IMR-90 (cell line): Measurements from ENCODE around the gene HAAO. TPM values are rescaled to one million over a fixed set of nuclear protein-coding genes. Genes with fewer than 3 reads are reported as not detected.

Experiments
- ATAC-seq: fragments of 200-7000 bp; cut with Tn5 transposase; 2 replicates; pipeline ENCODE4 v1.9.1; 2020; ENCODE audit warnings: low read depth, mild to moderate bottlenecking, moderate library complexity
- BruUV-seq: library from RNA; stranded (reverse); fragments of 400-500 nt; replicated peaks from 2 replicates; lab custom pipeline; 2021; lab: Mats Ljungman, UMichigan
- CTCF ChIA-PET: fragments of 300-600 bp; formaldehyde crosslinking; extraction: SDS; loops from one replicate; lab custom pipeline; 2021; ENCODE audit warnings: antibody characterized with exemption; lab: Yijun Ruan, JAX
- POLR2A ChIA-PET: fragments of 300-600 bp; sonication (Branson Sonifier 250); formaldehyde crosslinking; loops from one replicate; lab custom pipeline; 2022; ENCODE audit warnings: antibody characterized with exemption; ENCODE audit not compliant: unreplicated experiment; lab: Charles Lee
- DNase-seq: peaks from one replicate; pipeline ENCODE4 v3.0.0; 2013
- H2AFZ ChIP-seq: replicated peaks from 2 replicates; pipeline ENCODE3; 2013; ENCODE audit warnings: low read length, mild to moderate bottlenecking; ENCODE audit not compliant: poor library complexity
- H2AK5ac ChIP-seq: 2 replicates; pipeline ENCODE4 v1.6.1; 2013; ENCODE audit warnings: low read depth, low read length, inconsistent platforms
- H2AK9ac ChIP-seq: replicated peaks from 2 replicates; pipeline ENCODE3; 2013; ENCODE audit warnings: mild to moderate bottlenecking, low read depth, low read length, moderate library complexity; ENCODE audit not compliant: poor library complexity
- H2BK120ac ChIP-seq: 2 replicates; pipeline ENCODE4 v1.6.1; 2013; ENCODE audit warnings: low read depth, low read length, inconsistent platforms
- H2BK15ac ChIP-seq: 3 replicates; pipeline ENCODE4 v1.6.1; 2013; ENCODE audit warnings: low read depth, low read length, inconsistent platforms
- H2BK20ac ChIP-seq: 2 replicates; pipeline ENCODE4 v1.6.1; 2013; ENCODE audit warnings: low read depth, mild to moderate bottlenecking, inconsistent platforms, low read length, moderate library complexity
- H2BK5ac ChIP-seq: 2 replicates; pipeline ENCODE4 v1.6.1; 2013; ENCODE audit warnings: mild to moderate bottlenecking, low read depth, low read length, inconsistent platforms; ENCODE audit not compliant: poor library complexity, severe bottlenecking
- H3K14ac ChIP-seq: replicated peaks from 2 replicates; pipeline ENCODE4 v1.6.1; 2013; ENCODE audit warnings: low read depth, low read length, inconsistent platforms
- H3K18ac ChIP-seq: 2 replicates; pipeline ENCODE4 v1.6.1; 2013; ENCODE audit warnings: low read depth, low read length, control low read depth
- H3K23ac ChIP-seq: 2 replicates; pipeline ENCODE4 v1.6.1; 2013; ENCODE audit warnings: low read depth, low read length, inconsistent platforms
- H3K27ac ChIP-seq: 2 replicates; pipeline ENCODE4 v1.5.1; 2013; ENCODE audit warnings: mild to moderate bottlenecking, control low read depth, low read length; ENCODE audit not compliant: insufficient read depth
- H3K27me3 ChIP-seq: 2 replicates; pipeline ENCODE4 v1.6.1; 2013; ENCODE audit warnings: low read length; ENCODE audit not compliant: control insufficient read depth, insufficient read depth
- H3K36me3 ChIP-seq: 2 replicates; pipeline ENCODE4 v1.6.1; 2013; ENCODE audit warnings: low read length, mixed read lengths; ENCODE audit not compliant: control insufficient read depth, insufficient read depth
- H3K4ac ChIP-seq: 2 replicates; pipeline ENCODE4 v1.6.1; 2013; ENCODE audit warnings: low read depth, low read length, inconsistent platforms
- H3K4me1 ChIP-seq: 2 replicates; pipeline ENCODE4 v1.6.1; 2013; ENCODE audit warnings: low read length, mixed read lengths; ENCODE audit not compliant: control insufficient read depth, insufficient read depth
- H3K4me2 ChIP-seq: 2 replicates; pipeline ENCODE4 v1.6.1; 2013; ENCODE audit warnings: low read depth, mild to moderate bottlenecking, control low read depth, low read length, moderate library complexity
- H3K4me3 ChIP-seq: 2 replicates; pipeline ENCODE4 v1.5.1; 2013; ENCODE audit warnings: low read depth, mild to moderate bottlenecking, control low read depth, low read length, moderate library complexity; ENCODE audit not compliant: insufficient read depth
- H3K56ac ChIP-seq: 2 replicates; pipeline ENCODE4 v1.6.1; 2013; ENCODE audit warnings: low read length, inconsistent platforms; ENCODE audit not compliant: insufficient read depth; ENCODE audit errors: extremely low read depth
- H3K79me1 ChIP-seq, 2 experiments: 2 replicates each; pipeline ENCODE4 v1.6.1; 2013; ENCODE audit warnings: low read length in 2 of 2, inconsistent platforms in 1 of 2, low read depth in 1 of 2
- H3K9ac ChIP-seq: 2 replicates; pipeline ENCODE4 v1.6.1; 2013; ENCODE audit warnings: low read depth, low read length, control low read depth
- H3K9me1 ChIP-seq: 2 replicates; pipeline ENCODE4 v1.6.1; 2013; ENCODE audit warnings: low read length, inconsistent platforms; ENCODE audit not compliant: insufficient read depth
- H3K9me3 ChIP-seq: 2 replicates; pipeline ENCODE4 v1.6.1; 2013; ENCODE audit warnings: low read length; ENCODE audit not compliant: control insufficient read depth, insufficient read depth
- H4K20me1 ChIP-seq: 2 replicates; pipeline ENCODE4 v1.6.1; 2013; ENCODE audit warnings: low read length, inconsistent platforms; ENCODE audit not compliant: insufficient read depth
- H4K5ac ChIP-seq: 2 replicates; pipeline ENCODE4 v1.6.1; 2013; ENCODE audit warnings: mild to moderate bottlenecking, low read depth, low read length, control low read depth
- H4K8ac ChIP-seq, 2 experiments: 2 replicates each; pipeline ENCODE4 v1.6.1; 2013; ENCODE audit warnings: low read depth in 2 of 2, low read length in 2 of 2, control low read depth in 1 of 2, inconsistent platforms in 1 of 2
- H4K91ac ChIP-seq: 2 replicates; pipeline ENCODE4 v1.6.1; 2013; ENCODE audit warnings: low read depth, low read length, inconsistent platforms; ENCODE audit not compliant: insufficient read depth
- BHLHE40 ChIP-seq: fragments of 150-350 bp; IDR thresholded peaks from 2 replicates; pipeline ENCODE4 v1.6.1; 2016; ENCODE audit warnings: mild to moderate bottlenecking, low read depth, low read length
- CEBPB ChIP-seq: IDR thresholded peaks from 2 replicates; pipeline ENCODE4 v1.6.1; 2012; ENCODE audit warnings: low read depth, low read length, improper control_type of control experiment
- CHD1 ChIP-seq: IDR thresholded peaks from 2 replicates; pipeline ENCODE4 v1.6.1; 2012; ENCODE audit warnings: low read depth, low read length, improper control_type of control experiment
- CTCF ChIP-seq: conservative IDR thresholded peaks from 2 replicates; pipeline ENCODE4 v1.5.1; 2012; ENCODE audit warnings: mild to moderate bottlenecking, low read depth, low read length, improper control_type of control experiment
- FOS ChIP-seq: fragments of 150-350 bp; IDR thresholded peaks from 2 replicates; pipeline ENCODE4 v1.6.1; 2016; ENCODE audit warnings: low read depth, low read length
- MAFK ChIP-seq: IDR thresholded peaks from 2 replicates; pipeline ENCODE4 v1.6.1; 2012; ENCODE audit warnings: low read depth, low read length, improper control_type of control experiment
- MAZ ChIP-seq: IDR thresholded peaks from 2 replicates; pipeline ENCODE4 v1.6.1; 2012; ENCODE audit warnings: low read depth, mild to moderate bottlenecking, low read length, improper control_type of control experiment, moderate library complexity, borderline replicate concordance
- MXI1 ChIP-seq: IDR thresholded peaks from 2 replicates; pipeline ENCODE4 v1.6.1; 2012; ENCODE audit warnings: low read depth, mild to moderate bottlenecking, low read length, moderate library complexity, borderline replicate concordance
- NFE2L2 ChIP-seq: fragments of 150-350 bp; IDR thresholded peaks from 2 replicates; pipeline ENCODE4 v1.6.1; 2016; ENCODE audit warnings: low read depth, mild to moderate bottlenecking, low read length
- POLR2A ChIP-seq: IDR thresholded peaks from 2 replicates; pipeline ENCODE4 v1.6.1; 2012; ENCODE audit warnings: mild to moderate bottlenecking, low read depth, low read length
- RAD21 ChIP-seq: IDR thresholded peaks from 2 replicates; pipeline ENCODE4 v1.6.1; 2012; ENCODE audit warnings: low read length, improper control_type of control experiment
- RCOR1 ChIP-seq: IDR thresholded peaks from 2 replicates; pipeline ENCODE4 v1.6.1; 2012; ENCODE audit warnings: mild to moderate bottlenecking, low read length, improper control_type of control experiment; ENCODE audit not compliant: insufficient replicate concordance
- RFX5 ChIP-seq: IDR thresholded peaks from 2 replicates; pipeline ENCODE4 v1.8.0; 2012; ENCODE audit warnings: low read depth, mild to moderate bottlenecking, low read length, moderate library complexity
- SMC3 ChIP-seq: fragments of 150-350 bp; IDR thresholded peaks from 2 replicates; pipeline ENCODE4 v1.6.1; 2016; ENCODE audit warnings: low read depth, mild to moderate bottlenecking, antibody characterized with exemption, low read length, moderate library complexity
- USF2 ChIP-seq: fragments of 150-350 bp; IDR thresholded peaks from 2 replicates; pipeline ENCODE4 v1.6.1; 2017; ENCODE audit warnings: mild to moderate bottlenecking, antibody characterized with exemption, low read length, low read depth
- WGBS, 2 experiments: methylation state at CpG; one replicate each; pipeline versions ENCODE4 v1.1.5 to v1.1.7; 2013; ENCODE audit warnings: missing lambda C conversion rate in 2 of 2; ENCODE audit not compliant: insufficient read length in 1 of 2; ENCODE audit errors: extremely low coverage in 2 of 2; 5-methylcytosine and 5-hydroxymethylcytosine counted together
- dilution Hi-C: fragments of 300-500 bp; cut with HindIII; formaldehyde crosslinking; loops from one replicate; pipeline ENCODE4 v1.14.3; 2018; ENCODE audit warnings: low sequenced_read_pairs; ENCODE audit not compliant: unreplicated experiment
- in situ Hi-C: fragments of 300-500 bp; cut with MboI; formaldehyde crosslinking; loops from 3 replicates; pipeline ENCODE4 v1.14.3; 2019; ENCODE audit warnings: low sequenced_read_pairs, inconsistent platforms, mixed read lengths
- intact Hi-C: fragments of 100-400 bp; cut with micrococcal nuclease; formaldehyde crosslinking; loops from 2 replicates; pipeline ENCODE4 v1.10.0; 2022
- polyA plus RNA-seq, 3 experiments: library from polyadenylated mRNA; depleted of rRNA; stranded (reverse); fragments of >200 nt; gene quantifications; 2 replicates each; pipeline ENCODE4 v1.2.3, GENCODE V29; 2012; ENCODE audit warnings: low replicate concordance in 1 of 3
- total RNA-seq: library from RNA; depleted of rRNA; stranded (reverse); fragments of >200 nt; gene quantifications from 2 replicates; pipeline ENCODE4 v1.2.3, GENCODE V29; 2012

HAAO gene
- total and polyA plus RNA-seq, 2 of the 4 experiments (the other 2 are of a cell fraction): 0.05 to 0.18 TPM

- Histone ChIP-seq H3K36me3 (peaks cover 3% of the 10 kb centered on the region; the same call in 1 of the 2 replicates), H2AK5ac (no peak overlapping the region), H4K20me1 (no peaks in the 10 kb centered on the region), H3K27ac (no peak overlapping the region), H2BK20ac (no peak overlapping the region), H3K9me3 (no peaks in the 10 kb centered on the region), H3K23ac (peak overlapping the region; percentile 16; the same call in 1 of the 2 replicates), H4K8ac (no peak overlapping the region), H2AFZ (no peak overlapping the region), H4K91ac (no peak overlapping the region), H3K9me1 (no peaks in the 10 kb centered on the region), H3K18ac (no peak overlapping the region), H2BK120ac (no peak overlapping the region), H4K5ac (no peak overlapping the region), H3K4me3 (no peak overlapping the region), H2BK15ac (no peak overlapping the region), H2AK9ac (no peak overlapping the region), H3K9ac (no peak overlapping the region), H3K4me2 (no peak overlapping the region), H3K4ac (no peak overlapping the region), H3K79me1 (no peaks in the 10 kb centered on the region), H3K4me1 (no peaks in the 10 kb centered on the region), H2BK5ac (no peak overlapping the region), H3K56ac (no peak overlapping the region), H3K14ac (no peak overlapping the region), H3K27me3 (no peaks in the 10 kb centered on the region)
- ChIA-PET CTCF (no interaction called here), POLR2A (no interaction called here)
- in situ Hi-C loops: no loop called here
- DNase-seq (no peak), ATAC-seq (no peak)
- WGBS, 2 experiments: 60% methylated on average over 1 of the region's 24 CpGs; no CpG with 5 or more reads in 1 of the 2 experiments
- dilution Hi-C loops: no loop called here
- intact Hi-C loops: no loop called here
- BruUV-seq: no TSS peak
- TF ChIP-seq POLR2A (no peak), USF2 (no peak), MXI1 (no peak), RFX5 (no peak), CHD1 (no peak), BHLHE40 (no peak), RAD21 (no peak), NFE2L2 (no peak), CEBPB (no peak), MAZ (no peak), FOS (no peak), CTCF (no peak), MAFK (no peak), SMC3 (no peak), RCOR1 (no peak)
Measured at GRCh38 chr2:42752816-42753813, 39.3 kb downstream of the HAAO start.
